SK-N-MC (cell line): Measurements from ENCODE around the gene SPATC1L.

Experiments used
- EZH2 ChIP-seq: fragments of 200-600 bp; sonication (generic); IDR thresholded peaks from one replicate; pipeline ENCODE4 v1.6.1; 2017; ENCODE audit warnings: antibody characterized with exemption
- FOXP2 ChIP-seq: optimal IDR thresholded peaks from 2 replicates; pipeline ENCODE3; 2011; ENCODE audit warnings: mild to moderate bottlenecking, moderate library complexity; ENCODE audit not compliant: insufficient read depth; ENCODE audit errors: extremely low read length, control extremely low read depth

DNA sequence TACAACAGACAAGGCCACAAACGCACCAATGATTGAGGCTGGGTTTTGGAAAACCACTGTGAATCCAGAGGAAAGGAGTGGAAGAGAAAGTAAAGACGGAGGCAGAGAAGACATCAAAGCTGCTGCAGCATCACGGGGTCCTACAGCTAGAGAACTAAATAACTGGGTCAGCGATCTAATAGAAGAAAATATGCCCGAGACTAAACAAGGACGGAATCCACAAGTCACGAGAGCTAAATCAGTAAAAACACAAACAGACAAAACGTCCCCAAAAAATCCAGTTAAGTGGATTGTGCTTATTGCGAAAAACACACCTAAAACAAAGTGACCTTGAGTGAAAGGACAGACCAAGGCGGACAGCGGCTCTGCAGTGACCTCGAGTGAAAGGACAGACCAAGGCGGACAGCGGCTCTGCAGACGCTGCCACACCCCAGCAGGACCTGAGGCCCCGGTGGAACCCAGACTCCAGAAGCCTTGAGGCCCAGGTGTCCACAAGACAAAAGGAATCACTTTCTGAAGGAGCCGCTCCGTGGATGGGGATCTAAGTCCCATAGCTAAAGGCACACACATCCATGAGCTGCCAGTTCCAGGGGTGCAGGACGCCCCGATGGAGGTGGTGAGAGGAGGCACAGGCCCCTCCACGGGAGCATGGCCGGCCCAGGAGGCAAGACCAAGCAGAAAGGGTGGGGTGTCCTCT lies 34.9 kb downstream of the SPATC1L start:
- TF ChIP-seq FOXP2, result no peak
- no peak for TF ChIP-seq EZH2
